Daoy (cell line): ENCODE results near the gene GALNT13. TPM values are rescaled to one million over a fixed set of nuclear protein-coding genes. Genes with fewer than 3 reads are reported as not detected.

Experiments used
- DNase-seq: peaks from one replicate; pipeline ENCODE4 v3.0.0-alpha.2; 2015; ENCODE audit warnings: low read depth
- total RNA-seq: library from RNA; depleted of rRNA; stranded (reverse); fragments of >200 nt; shearing (Covaris generic); gene quantifications from 2 replicates; pipeline ENCODE4 v1.2.3, GENCODE V29; 2014

GALNT13 gene
- total RNA-seq, 1 experiment from 2014 or later = not detected

DNA sequence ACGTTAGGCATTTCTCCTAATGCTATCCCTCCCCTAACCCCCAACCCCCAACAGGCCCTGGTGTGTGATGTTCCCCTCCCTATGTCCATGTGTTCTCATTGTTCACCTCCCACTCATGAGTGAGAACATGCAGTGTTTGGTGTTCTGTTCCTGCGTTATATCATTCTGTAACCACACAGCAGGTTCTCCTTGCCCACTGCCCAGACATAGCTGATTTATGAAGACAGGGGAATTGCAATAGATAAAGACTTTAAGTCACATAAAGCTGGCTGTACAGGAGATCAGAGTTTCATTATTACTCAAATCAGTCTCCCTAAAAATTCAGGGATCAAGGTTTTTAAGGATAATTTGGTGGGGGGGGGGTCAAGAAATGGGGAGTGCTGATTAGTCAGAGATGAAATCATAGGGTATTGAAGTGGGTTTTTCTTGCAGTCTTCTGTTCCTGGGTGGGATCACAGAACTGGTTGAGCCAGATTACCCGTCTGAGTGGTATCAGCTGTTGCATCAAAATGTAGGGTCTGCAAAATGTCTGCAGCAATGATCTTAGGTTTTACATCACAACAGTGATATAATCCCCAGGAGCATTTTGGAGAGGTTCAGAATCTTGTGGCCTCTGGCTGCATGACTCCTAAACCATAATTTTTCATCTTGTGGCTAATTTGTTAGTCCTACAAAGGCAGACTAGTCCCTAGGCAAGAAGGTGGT is 434.7 kb downstream of the GALNT13 start:
- no peak for DNase-seq

DNA sequence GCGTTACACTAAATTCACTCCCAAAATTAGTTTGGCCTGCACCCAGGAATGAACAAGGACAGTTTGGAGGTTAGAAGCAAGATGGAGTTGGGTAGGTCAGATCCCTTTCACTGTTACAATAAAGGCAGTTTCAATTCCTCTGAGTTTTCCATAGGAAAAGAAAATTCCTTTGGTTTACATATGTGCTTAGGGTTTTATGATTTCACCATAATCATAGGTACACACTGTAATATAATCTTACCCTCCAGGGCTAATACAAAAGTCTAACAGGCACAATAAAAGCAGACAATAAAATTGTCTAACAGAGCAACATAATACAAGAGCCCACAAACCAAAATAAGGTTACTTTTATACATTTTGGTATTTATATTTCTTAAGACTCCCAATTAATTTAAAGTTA is 435.3 kb downstream of the GALNT13 start:
- no peak for DNase-seq

DNA sequence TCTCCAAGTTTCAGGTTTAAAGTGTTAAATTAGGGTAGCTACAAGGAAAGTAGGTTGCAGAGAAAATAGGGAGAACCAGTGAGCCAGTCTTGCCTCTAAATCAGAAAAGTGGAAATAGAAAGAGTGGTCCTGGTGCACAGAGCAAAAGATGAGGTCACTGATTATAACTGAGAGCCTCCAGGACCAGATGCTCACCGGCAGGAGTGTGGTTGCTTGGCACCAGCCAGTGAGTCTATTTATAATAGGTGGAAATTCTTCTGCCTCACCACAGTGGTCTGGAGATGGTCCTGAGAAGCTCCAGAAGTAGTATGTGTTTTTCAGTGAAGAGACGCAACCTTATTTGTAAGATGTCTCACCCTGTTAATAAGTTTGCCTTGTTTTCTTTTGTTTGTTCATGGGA is 452.9 kb downstream of the GALNT13 start:
- DNase-seq = no peak

DNA sequence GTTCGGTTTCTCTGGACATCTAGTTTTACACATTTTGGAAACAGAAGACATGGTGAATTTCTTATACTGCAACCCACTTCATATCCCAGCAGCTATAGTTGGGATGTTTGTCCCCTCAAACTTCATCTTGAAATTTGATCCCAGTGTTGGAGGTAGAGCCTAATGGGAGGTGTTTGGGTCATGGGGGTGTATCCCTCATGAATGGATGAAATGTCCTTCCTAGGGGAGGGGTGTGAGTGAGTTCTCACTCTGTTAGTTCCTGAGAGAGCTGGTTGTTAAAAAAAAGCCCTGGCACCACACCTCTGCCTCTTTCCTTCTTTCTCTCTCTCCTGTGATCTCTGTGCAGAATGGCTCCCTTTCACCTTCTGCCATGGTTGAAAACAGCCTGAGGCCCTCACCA is 457.8 kb downstream of the GALNT13 start:
- no peak for DNase-seq

DNA sequence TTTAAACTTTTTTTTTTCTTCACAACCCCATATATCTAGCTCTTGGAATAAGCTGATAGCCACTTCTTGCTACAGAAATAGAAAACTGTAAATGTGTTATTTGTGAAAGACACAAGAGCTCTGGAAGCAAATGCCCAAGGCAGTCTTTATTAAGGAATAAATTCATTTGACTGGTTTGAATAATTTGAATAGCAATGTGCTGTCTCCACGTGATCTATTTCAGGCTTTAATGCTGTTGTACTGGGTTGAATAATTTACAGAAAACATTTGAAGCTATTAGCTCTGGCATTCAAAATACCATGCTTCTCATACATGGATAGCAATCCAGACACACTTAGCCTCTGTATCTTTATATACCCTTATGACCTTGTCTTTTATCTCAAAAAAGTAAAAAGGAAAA is 460.1 kb downstream of the GALNT13 start:
- no peak for DNase-seq

DNA sequence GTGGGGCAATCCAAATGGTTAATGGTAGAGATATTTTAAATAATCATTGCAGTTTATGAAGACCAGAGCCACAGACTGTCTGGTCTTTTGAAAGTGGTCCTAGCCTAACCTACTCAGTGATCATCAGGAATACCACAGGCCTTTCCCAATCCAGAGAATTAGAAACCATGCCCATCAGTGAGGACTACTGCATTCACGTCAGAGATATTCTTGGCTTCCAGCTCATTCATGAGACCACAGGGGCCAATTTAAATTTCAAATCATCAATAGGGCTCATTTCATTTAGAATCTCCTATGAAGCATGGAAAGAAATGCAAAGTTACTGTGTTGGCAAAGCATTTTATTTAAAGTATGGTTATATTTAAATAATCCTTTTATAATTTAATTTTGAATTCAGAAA is 464.5 kb downstream of the GALNT13 start:
- no peak for DNase-seq

DNA sequence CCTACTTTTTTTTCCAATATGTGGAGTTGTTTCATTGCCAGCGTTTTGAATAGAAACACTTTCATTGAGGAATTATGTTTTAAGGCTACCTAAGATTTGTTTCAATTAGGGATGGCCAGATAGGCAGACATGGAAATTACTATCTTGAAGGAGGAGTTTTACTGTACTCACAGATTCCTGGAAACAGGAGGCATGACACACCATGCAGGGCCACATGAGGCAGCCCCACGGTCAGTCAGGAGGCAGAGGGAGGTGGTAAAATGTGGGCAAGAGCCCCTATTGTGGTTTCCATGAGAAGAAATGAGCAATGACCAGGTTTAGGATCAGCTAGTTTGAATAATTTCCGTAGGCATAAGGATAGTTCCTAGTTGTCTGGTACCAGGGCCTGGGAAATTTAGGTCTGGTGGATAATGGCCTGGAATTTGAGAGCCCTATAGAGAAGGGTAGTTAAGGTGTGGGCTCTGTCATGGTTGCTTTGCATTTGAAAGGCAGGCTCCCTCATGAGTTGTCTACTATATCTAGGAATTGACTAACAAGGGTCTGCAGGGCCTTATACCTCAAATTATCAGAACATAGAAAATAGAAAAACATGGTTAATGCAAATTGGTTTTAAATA is 466.7 kb downstream of the GALNT13 start:
- DNase-seq = no peak

DNA sequence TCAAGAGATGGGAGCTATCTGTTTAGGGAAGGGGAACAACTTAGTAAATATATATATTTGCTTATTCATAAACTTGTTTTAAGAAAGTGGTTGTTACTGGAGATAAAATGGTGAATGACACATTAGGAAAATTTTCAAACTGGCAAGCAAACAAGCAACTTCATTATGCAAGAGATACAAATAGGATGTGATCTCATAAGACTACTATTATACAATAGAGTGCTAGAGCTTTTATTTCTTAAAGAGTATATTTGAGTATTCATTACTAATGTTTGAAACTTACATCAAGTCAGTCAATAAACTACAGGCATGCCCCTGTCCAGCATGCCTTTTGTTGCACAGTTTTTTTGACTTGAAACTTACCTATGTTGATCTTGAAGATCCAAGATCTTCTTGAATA is 471.6 kb downstream of the GALNT13 start:
- DNase-seq = no peak

DNA sequence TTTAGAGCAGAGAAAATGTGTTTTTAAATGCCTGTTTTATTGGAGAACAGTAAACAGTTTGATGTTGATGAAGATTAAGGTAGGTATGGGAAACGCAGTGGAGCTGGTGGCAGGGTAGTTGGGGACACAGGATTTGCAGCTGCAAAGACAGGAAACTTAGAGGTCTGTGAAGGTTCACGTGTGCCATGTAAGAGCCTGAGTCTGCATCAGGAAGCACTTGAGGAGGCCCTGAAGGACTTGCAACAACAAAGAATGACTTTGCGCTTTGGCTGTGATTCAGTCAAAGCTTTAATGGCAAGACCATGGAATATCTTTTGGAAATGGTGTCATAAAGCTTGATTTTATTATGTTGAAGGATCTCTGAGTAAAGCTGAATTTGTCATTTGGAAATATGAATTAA is 479.2 kb downstream of the GALNT13 start:
- DNase-seq = no peak

DNA sequence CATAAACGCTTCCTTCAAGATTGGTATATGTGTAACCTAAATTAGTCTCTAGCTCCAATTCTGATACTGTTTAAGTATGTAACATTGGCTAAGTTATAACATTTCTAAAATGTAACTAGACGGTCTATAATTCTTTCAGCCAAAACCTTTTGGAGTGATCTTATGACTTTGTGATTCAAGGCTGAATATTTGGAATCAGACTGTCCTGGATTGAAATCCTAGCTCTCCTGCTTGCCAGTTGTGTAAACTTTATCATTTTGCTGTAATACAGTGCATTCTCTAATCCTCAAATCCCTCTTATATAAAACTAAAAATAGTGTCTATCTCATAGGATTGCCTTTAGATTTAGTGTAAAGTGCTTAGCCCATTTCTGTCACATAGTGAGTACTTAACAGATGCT is 489.6 kb downstream of the GALNT13 start:
- DNase-seq = no peak

DNA sequence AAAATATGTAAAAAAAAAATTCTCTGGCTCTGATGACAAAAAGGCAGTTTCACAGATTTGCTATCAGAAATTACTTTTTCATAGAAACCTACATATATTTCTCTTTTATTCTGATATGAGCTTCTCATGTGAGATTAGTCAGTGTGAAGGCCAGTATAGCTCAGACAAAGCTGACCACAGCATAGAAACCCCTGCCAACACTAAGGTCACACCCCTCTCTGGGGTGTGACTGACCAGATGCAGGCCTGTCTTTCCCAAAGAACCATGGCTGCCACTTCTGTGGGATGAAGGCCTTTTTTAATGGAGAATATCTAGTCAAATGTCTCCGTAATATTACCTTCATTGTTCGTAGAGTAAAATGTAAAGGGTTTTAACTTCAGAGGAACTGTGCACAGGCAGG is 496.4 kb downstream of the GALNT13 start:
- DNase-seq = no peak

DNA sequence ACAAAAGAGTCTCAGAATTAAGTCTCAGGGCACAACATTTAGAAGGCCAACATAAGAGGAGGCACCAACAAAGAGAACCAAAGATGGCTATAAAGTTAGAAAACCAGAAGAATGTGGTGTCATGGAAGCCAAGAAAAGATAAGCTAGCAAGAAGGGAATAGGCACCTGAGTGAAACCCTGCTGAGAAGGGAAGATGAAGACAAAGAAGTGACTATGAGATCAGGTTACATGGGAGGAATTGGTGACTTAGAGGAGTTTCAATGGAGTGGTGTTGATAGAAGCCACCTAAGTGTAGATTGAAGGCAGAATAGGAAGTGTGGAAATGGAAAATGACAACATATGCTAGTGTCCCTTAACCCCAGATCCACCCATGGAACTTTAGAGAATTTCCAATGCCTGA is 499.2 kb downstream of the GALNT13 start:
- no peak for DNase-seq

DNA sequence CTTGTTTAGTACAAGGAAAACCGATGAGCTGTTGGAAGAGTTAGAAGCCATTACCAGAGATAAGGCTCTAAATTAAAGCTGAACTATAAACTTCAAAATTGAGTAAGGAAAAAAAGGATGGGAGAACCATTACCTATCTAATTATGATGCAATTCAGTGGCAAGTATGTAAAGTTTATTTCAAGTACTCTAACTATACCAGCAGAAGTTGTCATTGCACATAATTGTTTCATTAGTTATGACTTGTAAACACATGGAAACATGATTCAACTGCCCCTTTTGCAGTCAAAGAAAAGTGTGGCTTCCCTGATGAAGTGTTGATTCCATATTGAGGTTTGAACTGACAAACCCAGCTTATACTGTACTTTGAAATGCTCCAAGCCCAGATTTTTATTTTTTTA is 502.7 kb downstream of the GALNT13 start:
- no peak for DNase-seq

DNA sequence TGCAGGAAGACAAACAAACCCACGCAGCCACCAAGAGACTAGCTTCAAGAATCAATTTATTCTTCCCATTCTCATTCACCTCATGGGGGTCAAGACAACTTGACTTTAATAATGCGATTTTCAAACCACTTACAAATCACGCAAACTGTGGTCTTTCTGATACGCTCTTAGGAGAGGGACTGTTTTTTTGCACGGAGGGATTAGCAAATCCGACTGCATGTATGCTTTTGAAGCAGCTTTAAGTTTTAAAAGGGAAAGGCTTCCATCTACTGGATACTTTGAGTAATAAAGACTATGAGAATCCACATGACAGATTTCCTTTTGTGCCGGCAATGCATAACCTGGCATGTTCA is 503.8 kb downstream of the GALNT13 start:
- DNase-seq = no peak

DNA sequence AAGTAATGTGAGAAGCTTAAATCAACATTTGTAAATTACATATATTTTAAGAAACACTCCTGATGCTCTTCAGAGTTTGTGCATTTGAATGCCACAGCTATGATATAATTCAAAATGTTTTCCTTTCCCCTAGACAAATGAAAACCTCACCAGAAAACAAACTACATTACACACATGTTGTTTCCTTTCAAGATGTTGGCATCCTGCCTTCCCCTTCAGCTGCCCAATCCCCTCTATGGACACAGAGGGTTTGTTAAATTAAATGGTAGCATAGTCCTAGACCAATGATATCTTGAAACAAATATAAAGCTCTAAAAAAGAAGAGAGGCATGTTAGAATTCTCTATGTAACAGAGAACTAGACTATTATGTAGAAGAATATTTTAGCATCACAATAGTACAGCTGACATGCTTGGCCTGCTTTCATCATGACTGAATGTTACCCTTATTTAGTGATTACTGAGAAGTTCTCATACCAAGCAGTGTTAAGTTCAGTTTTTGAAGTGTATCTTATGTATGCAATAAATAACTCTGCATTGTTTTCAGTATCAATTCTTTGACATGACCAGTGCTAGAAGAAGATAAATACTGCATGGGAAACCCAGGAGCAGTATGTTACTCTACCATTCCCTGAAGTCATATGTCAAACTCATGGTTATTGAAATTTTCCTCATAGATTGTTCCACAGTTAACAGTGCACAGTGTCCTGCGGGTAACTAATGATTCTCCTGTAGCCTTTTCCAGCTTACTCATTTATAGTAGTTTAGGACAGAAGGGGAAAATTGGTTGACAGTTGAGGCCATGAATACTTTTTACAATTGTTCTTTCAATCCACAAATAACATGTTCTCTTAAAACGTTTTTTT is 510.4 kb downstream of the GALNT13 start:
- DNase-seq = no peak

DNA sequence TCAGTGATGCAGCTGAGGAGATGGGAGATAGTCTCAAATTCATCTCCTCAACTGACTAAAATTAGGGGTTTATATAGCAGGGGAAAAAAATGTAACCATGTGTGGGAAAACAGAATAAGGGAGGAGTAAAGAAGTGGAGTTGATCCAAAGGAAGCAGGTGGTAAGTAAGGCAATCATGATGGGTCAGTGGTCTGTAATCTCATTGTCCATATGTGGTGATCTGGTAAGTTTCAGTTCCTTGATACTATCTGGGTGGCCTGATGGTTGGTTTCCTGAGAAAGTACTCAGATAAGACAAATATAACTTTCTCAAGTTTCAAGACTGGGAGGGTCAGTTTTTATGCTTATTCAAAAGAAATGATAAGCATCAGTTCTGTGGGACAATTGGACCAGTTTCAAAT is 514.5 kb downstream of the GALNT13 start:
- DNase-seq = no peak

DNA sequence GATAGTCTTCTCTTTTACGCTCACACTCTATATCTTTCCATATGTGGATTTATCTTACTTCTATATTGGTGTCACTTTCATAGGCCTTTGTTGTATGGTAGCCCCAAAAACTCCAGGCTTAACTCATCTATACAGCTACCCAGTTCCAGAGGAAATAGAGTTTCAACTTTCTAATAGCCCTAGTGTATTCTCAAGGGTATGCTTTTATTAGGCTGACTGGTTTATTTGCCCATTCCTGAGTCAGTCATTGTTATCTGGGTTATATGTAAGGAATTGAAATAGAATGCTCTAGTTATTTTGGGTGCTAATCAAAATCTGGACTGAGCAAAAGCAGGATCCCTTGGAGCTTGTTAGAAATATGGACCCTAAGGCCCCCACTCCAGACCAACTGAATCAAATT is 519.3 kb downstream of the GALNT13 start:
- no peak for DNase-seq

DNA sequence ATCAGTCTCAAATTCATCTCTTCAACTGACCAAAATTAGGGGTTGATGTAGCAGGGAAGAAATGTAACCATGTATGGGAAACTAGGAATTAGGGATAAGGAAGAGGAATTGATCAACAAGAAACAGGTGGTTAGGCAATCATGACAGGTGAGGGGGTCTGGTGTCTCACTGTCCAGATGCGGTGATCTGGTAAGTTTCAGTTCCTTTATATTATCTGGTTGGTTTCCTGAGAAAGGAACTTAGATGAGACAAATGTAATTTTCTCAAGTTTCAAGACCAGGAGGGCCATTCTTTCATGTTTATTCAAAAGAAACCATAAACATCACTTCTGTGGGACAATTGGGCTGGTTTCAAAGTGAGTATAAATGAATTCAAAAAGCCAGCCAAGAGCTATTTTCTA is 520.5 kb downstream of the GALNT13 start:
- DNase-seq = no peak

DNA sequence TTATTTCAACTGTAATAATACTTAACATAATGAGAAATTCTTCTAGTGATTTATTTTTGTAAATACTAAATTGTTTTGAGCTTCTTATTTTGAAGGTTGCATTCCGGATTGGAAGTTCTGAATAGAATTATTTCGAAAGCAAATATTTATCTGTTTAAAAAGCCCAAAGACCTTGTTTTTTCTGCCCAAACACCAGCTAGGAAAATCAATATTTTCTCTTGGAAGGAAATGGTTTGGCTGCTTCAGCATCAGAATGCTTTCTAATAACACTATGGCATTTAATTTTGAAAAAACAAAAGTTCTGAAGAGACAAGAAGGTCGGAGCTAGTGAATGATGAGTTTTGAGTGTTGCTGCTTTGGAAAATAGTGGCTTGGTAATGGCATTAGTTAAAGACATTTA is 522.9 kb downstream of the GALNT13 start:
- DNase-seq = no peak

DNA sequence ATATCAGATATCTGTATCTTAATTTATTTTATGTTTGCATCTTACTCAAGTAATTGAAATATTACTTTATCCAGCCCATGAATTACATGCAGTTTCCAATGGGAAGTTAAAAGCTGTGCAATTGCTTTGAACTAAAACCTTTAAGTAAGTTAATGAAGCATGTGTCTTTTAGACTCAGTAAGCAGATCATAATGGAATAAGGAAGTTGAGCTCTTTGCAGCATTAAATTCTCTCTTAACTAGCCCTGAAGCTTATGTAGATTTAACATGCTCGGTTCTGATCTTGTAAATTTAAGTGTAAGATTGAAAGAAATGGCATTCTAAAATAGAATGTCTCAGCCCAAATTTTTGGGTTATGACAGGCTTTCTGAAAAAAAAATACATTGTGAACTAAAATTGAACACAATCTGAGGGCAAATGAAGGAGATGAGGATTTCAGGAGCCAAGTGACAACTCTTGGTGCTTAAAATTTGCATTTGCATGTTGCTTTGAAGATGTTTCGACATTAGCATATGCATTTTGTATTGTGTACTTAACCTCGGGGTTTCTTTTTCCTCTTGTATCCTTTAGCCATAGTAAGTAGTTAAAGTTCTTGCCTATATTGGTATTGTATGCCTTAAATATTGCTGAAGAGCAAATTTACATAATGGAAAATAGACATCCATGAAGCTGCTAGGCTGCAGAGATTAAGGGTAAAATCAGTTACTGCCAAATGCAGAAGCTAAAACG is 529.0 kb downstream of the GALNT13 start:
- DNase-seq = no peak

DNA sequence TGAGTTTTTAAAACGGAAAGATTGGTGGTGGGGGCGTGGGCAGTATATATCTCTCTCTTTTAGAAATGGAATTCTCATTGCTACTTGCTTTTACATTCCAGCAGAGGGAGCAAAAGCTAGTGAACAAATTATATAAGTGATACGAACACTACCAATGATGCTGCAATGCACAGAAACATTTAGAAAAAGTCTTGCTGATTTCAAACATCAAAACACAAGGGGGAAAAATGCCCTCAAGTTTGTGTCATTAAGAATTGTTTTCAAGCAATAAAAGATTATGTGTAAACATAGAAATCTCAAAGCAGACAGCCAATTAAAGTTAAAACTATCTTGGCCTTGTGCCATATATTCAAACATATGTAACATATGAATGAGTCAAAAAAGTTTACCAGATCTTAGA is 530.5 kb downstream of the GALNT13 start:
- no peak for DNase-seq

DNA sequence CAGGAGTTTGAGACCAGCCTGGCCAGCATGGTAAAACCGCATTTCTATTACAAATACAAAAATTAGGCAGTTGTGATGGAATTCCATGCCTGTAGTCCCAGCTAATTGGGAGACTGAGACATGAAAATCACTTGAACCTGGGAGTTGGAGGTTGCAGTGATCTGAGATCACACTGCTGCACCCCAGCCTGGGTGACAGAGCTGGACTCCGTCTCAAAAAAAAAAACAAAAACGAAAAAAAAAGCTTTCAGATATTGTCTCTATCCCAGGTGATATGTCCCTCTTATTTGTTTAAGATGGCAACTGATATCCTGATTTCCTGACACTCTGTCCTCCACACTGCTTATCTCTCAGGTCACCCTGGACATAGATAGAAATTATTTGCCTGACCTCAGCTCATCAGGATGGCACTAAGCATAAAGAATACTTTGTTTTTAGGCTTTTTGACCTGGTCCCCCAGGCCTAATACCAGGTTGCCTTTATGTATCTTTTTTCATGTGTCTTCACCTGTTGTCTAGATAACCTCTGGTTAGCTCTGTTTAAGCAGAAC is 531.6 kb downstream of the GALNT13 start:
- no peak for DNase-seq
